Effector CD8-positive, alpha-beta T cell (primary cell): ENCODE measurements around the gene GID4.

Source experiments
- DNase-seq: peaks from one replicate; lab custom pipeline; 2025; lab: John Stamatoyannopoulos, UW

GID4 gene

GRCh38 chr17:18043491-18043890 lies 4.3 kb downstream of the GID4 start:
- DNase-seq: no peak

GRCh38 chr17:18044609-18045008 lies 5.4 kb downstream of the GID4 start:
- DNase-seq: no peak

- DNase-seq: no peak
These were observed 6.6 kb downstream of the GID4 start for GRCh38 chr17:18045691-18046350.

- DNase-seq: no peak
These were observed 16.4 kb downstream of the GID4 start for GRCh38 chr17:18055597-18055996.

GRCh38 chr17:18056214-18056613 lies 17.0 kb downstream of the GID4 start:
- no peak for DNase-seq

GRCh38 chr17:18059283-18059682 lies 20.1 kb downstream of the GID4 start:
- DNase-seq: no peak

- DNase-seq: no peak
These were observed 24.8 kb downstream of the GID4 start for GRCh38 chr17:18064053-18064452.

- no peak for DNase-seq
These were observed 26.3 kb downstream of the GID4 start for GRCh38 chr17:18065546-18065945.

- no peak for DNase-seq
These were observed 27.7 kb downstream of the GID4 start for GRCh38 chr17:18066866-18067265.

- DNase-seq: no peak
These were observed 29.9 kb downstream of the GID4 start for GRCh38 chr17:18069101-18069500.

- no peak for DNase-seq
These were observed 31.7 kb downstream of the GID4 start for GRCh38 chr17:18070861-18071340.

- no peak for DNase-seq
These were observed 32.5 kb downstream of the GID4 start for GRCh38 chr17:18071751-18072150.

GRCh38 chr17:18074566-18075272 lies 35.5 kb downstream of the GID4 start:
- DNase-seq: no peak

- no peak for DNase-seq
These were observed 37.7 kb downstream of the GID4 start for GRCh38 chr17:18076936-18077335.

GRCh38 chr17:18079543-18079942 lies 40.3 kb downstream of the GID4 start:
- DNase-seq: no peak

- no peak for DNase-seq
These were observed 45.0 kb downstream of the GID4 start for GRCh38 chr17:18084256-18084655.

GRCh38 chr17:18087610-18088491 lies 48.6 kb downstream of the GID4 start, which contains the start of gene DRG2:
Gene DRG2 (plus strand): TSS chr17:18087948. CDS start chr17:18088024, 76 bp downstream.
- peak; percentile 79 for DNase-seq

- DNase-seq: no peak
These were observed 50.4 kb downstream of the GID4 start for GRCh38 chr17:18089613-18090012.

GRCh38 chr17:18093616-18094408 lies 54.6 kb downstream of the GID4 start:
- no peak for DNase-seq

- no peak for DNase-seq
These were observed 55.2 kb downstream of the GID4 start for GRCh38 chr17:18094409-18094807.

- no peak for DNase-seq
These were observed 60.3 kb downstream of the GID4 start for GRCh38 chr17:18099516-18099915.

GRCh38 chr17:18100616-18101015 lies 61.4 kb downstream of the GID4 start:
- no peak for DNase-seq
